ENCODE data around the gene COL4A1.

COL4A1 gene

DNA sequence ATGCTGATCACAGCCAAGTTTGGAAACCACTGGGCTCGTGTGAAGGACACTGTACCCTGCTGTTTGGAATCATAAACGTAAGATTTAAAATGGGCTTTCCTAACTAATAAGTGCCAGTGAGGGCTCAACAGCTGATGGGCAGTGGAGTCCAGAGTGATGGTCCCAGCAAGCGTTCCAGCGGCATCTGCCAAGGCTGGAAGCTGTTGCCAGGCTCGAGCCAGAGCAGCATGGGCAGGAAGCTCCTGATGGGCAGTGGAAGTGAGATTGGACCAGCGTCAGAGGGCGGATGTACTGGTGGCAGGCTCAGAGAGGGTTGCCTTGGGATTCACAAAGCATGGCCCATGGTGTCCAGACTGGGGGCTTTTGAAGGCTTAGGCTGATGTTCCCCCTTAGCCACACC, 30.3 kb upstream of the COL4A1 start:
- no peak overlapping the region for H3K4me3 ChIP-seq (replicated peaks; ENCODE audit: insufficient read depth, low read length)
- H3K27ac ChIP-seq (replicated peaks), result no peak overlapping the region
- DNase-seq (ENCODE audit: low read depth in 1 of 2, low spot score in 1 of 2), result no peak
- peaks cover 30% of the 10 kb centered on the region for H3K27me3 ChIP-seq (ENCODE audit: insufficient read depth, poor library complexity, severe bottlenecking)
- no peak for TF ChIP-seq GABPA (IDR thresholded peaks at IDR 0.05; ENCODE audit: low read depth)
- TF ChIP-seq, protein P1, sequence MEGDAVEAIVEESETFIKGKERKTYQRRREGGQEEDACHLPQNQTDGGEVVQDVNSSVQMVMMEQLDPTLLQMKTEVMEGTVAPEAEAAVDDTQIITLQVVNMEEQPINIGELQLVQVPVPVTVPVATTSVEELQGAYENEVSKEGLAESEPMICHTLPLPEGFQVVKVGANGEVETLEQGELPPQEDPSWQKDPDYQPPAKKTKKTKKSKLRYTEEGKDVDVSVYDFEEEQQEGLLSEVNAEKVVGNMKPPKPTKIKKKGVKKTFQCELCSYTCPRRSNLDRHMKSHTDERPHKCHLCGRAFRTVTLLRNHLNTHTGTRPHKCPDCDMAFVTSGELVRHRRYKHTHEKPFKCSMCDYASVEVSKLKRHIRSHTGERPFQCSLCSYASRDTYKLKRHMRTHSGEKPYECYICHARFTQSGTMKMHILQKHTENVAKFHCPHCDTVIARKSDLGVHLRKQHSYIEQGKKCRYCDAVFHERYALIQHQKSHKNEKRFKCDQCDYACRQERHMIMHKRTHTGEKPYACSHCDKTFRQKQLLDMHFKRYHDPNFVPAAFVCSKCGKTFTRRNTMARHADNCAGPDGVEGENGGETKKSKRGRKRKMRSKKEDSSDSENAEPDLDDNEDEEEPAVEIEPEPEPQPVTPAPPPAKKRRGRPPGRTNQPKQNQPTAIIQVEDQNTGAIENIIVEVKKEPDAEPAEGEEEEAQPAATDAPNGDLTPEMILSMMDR (IDR thresholded peaks at IDR 0.05; ENCODE audit: insufficient read depth, low read length), result no peak
- TF ChIP-seq SPI1 (IDR thresholded peaks at IDR 0.05; ENCODE audit: borderline replicate concordance, low read depth), result no peak
- TF ChIP-seq, protein P2, sequence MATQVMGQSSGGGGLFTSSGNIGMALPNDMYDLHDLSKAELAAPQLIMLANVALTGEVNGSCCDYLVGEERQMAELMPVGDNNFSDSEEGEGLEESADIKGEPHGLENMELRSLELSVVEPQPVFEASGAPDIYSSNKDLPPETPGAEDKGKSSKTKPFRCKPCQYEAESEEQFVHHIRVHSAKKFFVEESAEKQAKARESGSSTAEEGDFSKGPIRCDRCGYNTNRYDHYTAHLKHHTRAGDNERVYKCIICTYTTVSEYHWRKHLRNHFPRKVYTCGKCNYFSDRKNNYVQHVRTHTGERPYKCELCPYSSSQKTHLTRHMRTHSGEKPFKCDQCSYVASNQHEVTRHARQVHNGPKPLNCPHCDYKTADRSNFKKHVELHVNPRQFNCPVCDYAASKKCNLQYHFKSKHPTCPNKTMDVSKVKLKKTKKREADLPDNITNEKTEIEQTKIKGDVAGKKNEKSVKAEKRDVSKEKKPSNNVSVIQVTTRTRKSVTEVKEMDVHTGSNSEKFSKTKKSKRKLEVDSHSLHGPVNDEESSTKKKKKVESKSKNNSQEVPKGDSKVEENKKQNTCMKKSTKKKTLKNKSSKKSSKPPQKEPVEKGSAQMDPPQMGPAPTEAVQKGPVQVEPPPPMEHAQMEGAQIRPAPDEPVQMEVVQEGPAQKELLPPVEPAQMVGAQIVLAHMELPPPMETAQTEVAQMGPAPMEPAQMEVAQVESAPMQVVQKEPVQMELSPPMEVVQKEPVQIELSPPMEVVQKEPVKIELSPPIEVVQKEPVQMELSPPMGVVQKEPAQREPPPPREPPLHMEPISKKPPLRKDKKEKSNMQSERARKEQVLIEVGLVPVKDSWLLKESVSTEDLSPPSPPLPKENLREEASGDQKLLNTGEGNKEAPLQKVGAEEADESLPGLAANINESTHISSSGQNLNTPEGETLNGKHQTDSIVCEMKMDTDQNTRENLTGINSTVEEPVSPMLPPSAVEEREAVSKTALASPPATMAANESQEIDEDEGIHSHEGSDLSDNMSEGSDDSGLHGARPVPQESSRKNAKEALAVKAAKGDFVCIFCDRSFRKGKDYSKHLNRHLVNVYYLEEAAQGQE (IDR thresholded peaks at IDR 0.05; ENCODE audit: insufficient replicate concordance, low read depth), result no peak
- TF ChIP-seq POLR2AphosphoS5 (IDR thresholded peaks at IDR 0.05; ENCODE audit: low read depth), result no peak

DNA sequence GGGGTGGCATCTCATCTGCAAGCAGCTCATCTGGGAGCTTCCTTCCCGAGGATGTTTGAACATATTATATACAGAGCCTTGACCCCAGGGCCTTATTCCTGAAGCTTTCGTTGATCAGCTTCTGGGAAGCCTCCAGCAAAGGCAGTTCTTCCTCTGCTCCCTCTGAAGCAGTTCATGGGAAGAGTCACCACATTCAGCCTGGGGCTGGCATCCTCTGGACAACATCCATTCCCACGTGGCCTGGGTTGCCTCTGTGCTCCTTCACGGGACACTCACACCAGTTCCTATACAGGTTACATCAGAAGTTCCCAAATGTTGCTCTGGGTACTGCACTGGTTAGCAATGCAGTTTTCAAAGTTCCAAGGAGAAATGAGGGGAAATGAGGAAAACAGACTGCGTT, 29.7 kb upstream of the COL4A1 start:
- TF ChIP-seq, protein P2 (IDR thresholded peaks at IDR 0.05; ENCODE audit: insufficient replicate concordance, low read depth), result no peak
- TF ChIP-seq SPI1 (IDR thresholded peaks at IDR 0.05; ENCODE audit: borderline replicate concordance, low read depth), result no peak

DNA sequence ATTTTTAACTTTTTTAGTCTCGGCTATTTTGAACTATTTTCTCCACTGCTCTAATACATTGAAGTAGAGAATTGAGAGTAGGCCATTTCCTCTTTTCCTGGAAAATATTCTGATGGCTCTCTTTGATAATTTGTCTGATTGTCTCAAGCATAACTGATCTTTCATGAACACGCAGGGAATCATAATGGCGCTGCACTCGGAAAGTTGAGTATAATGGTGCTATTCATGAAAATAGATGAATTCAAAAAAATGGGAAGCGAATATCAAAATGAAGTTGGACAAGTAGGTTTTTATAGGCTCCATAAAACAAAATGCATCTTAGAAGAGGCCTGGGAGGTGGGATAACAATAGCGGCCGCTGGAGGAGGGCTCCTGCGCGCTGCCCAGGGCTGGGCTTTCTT, 29.2 kb upstream of the COL4A1 start:
- Histone ChIP-seq H3K27me3 (ENCODE audit: insufficient read depth, poor library complexity, severe bottlenecking) (peaks cover 18% of the 10 kb centered on the region), H3K27ac (replicated peaks) (no peak overlapping the region), H3K4me3 (replicated peaks; ENCODE audit: insufficient read depth, low read length) (no peak overlapping the region)
- TF ChIP-seq SPI1 (IDR thresholded peaks at IDR 0.05; ENCODE audit: borderline replicate concordance, low read depth), result no peak
- TF ChIP-seq, protein P2 (IDR thresholded peaks at IDR 0.05; ENCODE audit: insufficient replicate concordance, low read depth), result no peak
- TF ChIP-seq POLR2AphosphoS5 (IDR thresholded peaks at IDR 0.05; ENCODE audit: low read depth), result no peak
- DNase-seq (ENCODE audit: low read depth in 1 of 2, low spot score in 1 of 2), result no peak

More for the DNA sequence above, 29.7 kb upstream of the COL4A1 start:
- H3K27ac ChIP-seq (replicated peaks), result no peak overlapping the region
- DNase-seq (ENCODE audit: low read depth in 1 of 2, low spot score in 1 of 2), result no peak
- peaks cover 24% of the 10 kb centered on the region for H3K27me3 ChIP-seq (ENCODE audit: insufficient read depth, poor library complexity, severe bottlenecking)
- no peak overlapping the region for H3K4me3 ChIP-seq (replicated peaks; ENCODE audit: insufficient read depth, low read length)

DNA sequence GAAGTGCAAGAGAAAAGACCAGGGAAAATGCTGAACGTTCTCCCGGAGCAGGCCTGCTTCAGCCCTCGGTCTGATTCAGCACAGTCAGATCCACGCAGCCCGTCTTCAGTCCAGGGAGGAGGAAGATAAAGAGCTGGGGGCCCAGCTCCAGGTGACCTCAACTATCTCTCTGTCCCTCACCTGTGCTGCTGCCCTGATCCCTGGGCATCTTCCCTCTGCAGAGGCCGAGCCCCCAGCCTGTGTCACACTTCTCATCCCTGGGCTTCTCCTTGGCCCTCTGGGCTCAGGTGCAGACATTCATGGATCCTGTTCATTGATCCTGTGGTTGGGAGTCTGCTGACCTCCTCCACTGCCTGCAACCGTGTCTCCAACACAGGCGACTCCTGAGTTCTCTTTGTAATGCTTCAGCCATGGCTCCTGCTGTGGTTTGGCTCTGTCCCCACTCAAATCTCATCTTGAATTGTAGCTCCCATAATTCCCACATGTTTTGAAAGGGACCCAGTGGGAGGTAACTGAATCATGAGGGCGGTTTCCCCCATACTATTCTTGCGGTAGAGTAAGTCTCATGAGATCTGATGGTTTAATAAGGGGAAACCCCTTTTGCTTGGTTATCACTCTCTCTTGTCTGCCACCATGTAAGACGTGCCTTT, 28.0 kb upstream of the COL4A1 start:
- no peak for TF ChIP-seq SPI1 (IDR thresholded peaks at IDR 0.05; ENCODE audit: borderline replicate concordance, low read depth)
- Histone ChIP-seq H3K4me3 (replicated peaks; ENCODE audit: insufficient read depth, low read length) (no peak overlapping the region), H3K27ac (replicated peaks) (no peak overlapping the region), H3K27me3 (ENCODE audit: insufficient read depth, poor library complexity, severe bottlenecking) (peaks cover 7% of the 10 kb centered on the region)
- DNase-seq (ENCODE audit: low read depth in 1 of 2, low spot score in 1 of 2), result no peak
